ENCODE measurements around the gene ASIC4.

Gene ASIC4

GRCh38 chr2:219562049-219563020 is 48.1 kb downstream of the ASIC4 start:
- H3K4me3 ChIP-seq (replicated peaks; ENCODE audit: low read depth, low read length): no peak overlapping the region
- no peak for DNase-seq (ENCODE audit: low read depth)
- TF ChIP-seq CTCF (IDR thresholded peaks at IDR 0.05; ENCODE audit: low read length, missing control alignments): no peak

GRCh38 chr2:219563271-219563928 is 49.1 kb downstream of the ASIC4 start:
- no peak overlapping the region for H3K4me3 ChIP-seq (replicated peaks; ENCODE audit: low read depth, low read length)
- DNase-seq (ENCODE audit: low read depth): no peak
- TF ChIP-seq CTCF (IDR thresholded peaks at IDR 0.05; ENCODE audit: low read length, missing control alignments): no peak

GRCh38 chr2:219565130-219566080 is 51.1 kb downstream of the ASIC4 start:
- DNase-seq (ENCODE audit: low read depth): no peak

DNA sequence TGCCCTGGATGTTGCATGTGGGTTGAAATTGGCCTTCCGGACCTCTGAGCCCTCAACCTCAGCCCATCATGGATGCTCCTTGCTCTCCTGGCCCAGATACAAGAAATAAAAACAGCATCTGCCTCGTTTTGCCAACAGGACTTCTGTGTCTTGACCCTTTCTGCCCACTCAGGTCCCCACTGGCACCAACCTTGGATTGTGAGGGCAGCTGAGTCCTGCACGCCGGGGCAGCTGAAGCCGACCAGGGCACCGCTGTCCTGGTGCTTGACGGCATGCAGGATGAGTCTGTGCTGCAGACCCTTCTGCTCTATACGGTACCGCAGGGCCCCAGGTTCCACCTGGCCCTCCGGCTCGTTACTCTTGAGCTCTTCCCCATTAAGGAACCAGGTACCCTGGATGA is 52.4 kb downstream of the ASIC4 start:
- H3K4me3 ChIP-seq (replicated peaks; ENCODE audit: low read depth, low read length): no peak overlapping the region
- no peak for DNase-seq (ENCODE audit: low read depth)
- TF ChIP-seq CTCF (IDR thresholded peaks at IDR 0.05; ENCODE audit: low read length, missing control alignments): no peak

More at GRCh38 chr2:219565130-219566080, 51.1 kb downstream of the ASIC4 start:
- no peak for TF ChIP-seq CTCF (IDR thresholded peaks at IDR 0.05; ENCODE audit: low read length, missing control alignments)
- no peak overlapping the region for H3K4me3 ChIP-seq (replicated peaks; ENCODE audit: low read depth, low read length)

DNA sequence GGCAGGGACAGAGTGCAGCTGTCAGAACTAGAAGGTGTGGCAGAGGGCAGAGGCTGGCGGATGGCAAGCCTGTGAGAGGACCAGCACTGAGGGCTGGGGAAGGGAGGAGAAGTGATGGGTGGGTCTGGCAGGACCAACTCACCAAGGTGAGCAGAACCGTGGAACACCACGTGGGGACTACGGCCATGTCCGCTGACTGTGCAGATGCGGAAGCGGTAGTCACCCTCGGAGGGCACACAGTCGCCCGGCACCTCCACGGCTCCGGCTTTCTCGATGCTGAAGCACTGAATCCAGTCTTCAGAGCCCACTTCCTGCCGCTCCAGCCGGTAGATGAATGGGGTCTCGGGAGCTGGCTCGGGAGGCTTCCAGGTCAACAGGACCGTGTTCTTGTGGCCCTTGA is 52.8 kb downstream of the ASIC4 start:
- no peak for DNase-seq (ENCODE audit: low read depth)
- no peak overlapping the region for H3K4me3 ChIP-seq (replicated peaks; ENCODE audit: low read depth, low read length)
- TF ChIP-seq CTCF (IDR thresholded peaks at IDR 0.05; ENCODE audit: low read length, missing control alignments): no peak

DNA sequence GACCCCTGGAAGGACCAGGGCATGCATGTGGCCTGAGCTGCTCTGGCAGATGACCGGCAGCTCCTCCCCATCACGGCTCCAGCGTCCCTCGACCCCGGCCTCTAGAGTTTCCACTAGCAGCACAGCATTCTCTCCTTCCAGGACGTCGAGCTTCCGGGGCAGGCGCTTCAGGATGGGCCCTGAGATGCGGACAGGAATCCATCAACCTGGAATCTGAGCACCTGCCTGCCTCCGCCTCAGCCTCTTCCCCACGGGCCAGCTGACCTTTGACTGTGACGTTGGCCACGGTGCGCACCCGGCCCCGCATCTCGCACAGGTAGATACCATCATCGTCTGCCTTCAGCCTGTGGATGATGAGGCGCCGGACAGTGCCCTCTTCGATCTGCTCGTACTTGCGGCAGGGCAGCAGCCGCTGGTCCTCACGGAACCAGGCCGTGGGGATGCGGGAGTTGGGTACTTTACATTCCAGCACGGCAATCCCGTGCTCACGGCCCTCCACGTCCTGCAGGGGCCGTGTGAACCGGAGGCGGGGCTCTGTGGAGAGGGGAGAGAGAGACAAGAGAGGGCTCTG is 53.6 kb downstream of the ASIC4 start:
- no peak for DNase-seq (ENCODE audit: low read depth)

More for the DNA sequence above, 53.6 kb downstream of the ASIC4 start:
- no peak for TF ChIP-seq CTCF (IDR thresholded peaks at IDR 0.05; ENCODE audit: low read length, missing control alignments)
- no peak overlapping the region for H3K4me3 ChIP-seq (replicated peaks; ENCODE audit: low read depth, low read length)

Measured in fibroblast of pulmonary artery (primary cell).